Esophagus squamous epithelium (tissue), 5 donors: Measurements from ENCODE around the gene DEPDC7. TPM values are rescaled to one million over a fixed set of nuclear protein-coding genes. Genes with fewer than 3 reads are reported as not detected.

Experiments used
- DNase-seq: peaks from one replicate; lab custom pipeline; 2025; lab: John Stamatoyannopoulos, UW
- H3K27ac ChIP-seq, 4 donors: fragments of 200-600 bp; sonication (generic); one replicate each; pipeline ENCODE4 v1.5.1; 2016 to 2019; ENCODE audit warnings: mild to moderate bottlenecking in 1 of 4
- H3K27me3 ChIP-seq, 4 donors: fragments of 200-600 bp; sonication (generic); 1 replicate in 3 of 4; 2 replicates in 1 of 4; pipeline versions ENCODE4 v1.5.1 to v1.6.0; 2017 to 2021; ENCODE audit warnings: antibody characterized with exemption in 1 of 4
- H3K36me3 ChIP-seq, 3 donors: fragments of 200-600 bp; sonication (generic); one replicate each; pipeline ENCODE4 v1.5.1; 2016 to 2019
- H3K4me1 ChIP-seq, 3 donors: fragments of 200-600 bp; sonication (generic); one replicate each; pipeline ENCODE4 v1.5.1; 2017 to 2019
- H3K4me3 ChIP-seq, 4 donors: fragments of 200-600 bp; sonication (generic); 1 replicate in 3 of 4; 2 replicates in 1 of 4; pipeline ENCODE4 v1.5.1; 2016 to 2019; ENCODE audit warnings: mild to moderate bottlenecking in 2 of 4, moderate library complexity in 1 of 4
- H3K9me3 ChIP-seq, 3 donors: fragments of 200-600 bp; sonication (generic); one replicate each; pipeline ENCODE4 v1.5.1; 2016 to 2019
- POLR2A ChIP-seq, 4 donors: fragments of 450-650 bp; IDR thresholded peaks; one replicate each; pipeline ENCODE4 v1.6.1; 2017; ENCODE audit warnings: antibody characterized with exemption in 4 of 4, mild to moderate bottlenecking in 4 of 4, moderate library complexity in 3 of 4
- WGBS, 2 donors: methylation state at CpG; one replicate each; pipeline ENCODE4 v1.1.5; 2018; 5-methylcytosine and 5-hydroxymethylcytosine counted together
- intact Hi-C: fragments of 100-400 bp; cut with DNase I; formaldehyde crosslinking; loops from one replicate; pipeline ENCODE4 v1.15.0; 2022
- total RNA-seq, 4 donors: library from RNA; depleted of rRNA; stranded (reverse); fragments of >200 nt; gene quantifications; one replicate each; pipeline ENCODE4 v1.1.0, GENCODE V29; 2016
- TF ChIP-seq, protein P1 (sequence below), 6 experiments: fragments of 450-650 bp in 4 of 6; fragments of 200-600 bp in 2 of 6; sonication (generic) in 2 of 6; IDR thresholded peaks; one replicate each; pipeline ENCODE4 v1.5.1; 2016 to 2019; ENCODE audit warnings: antibody characterized with exemption in 6 of 6, mild to moderate bottlenecking in 4 of 6, moderate library complexity in 4 of 6
- donor health status: DM: yes; HTN: yes; CAD: no.

Gene DEPDC7
- total RNA-seq, 4 donors from 2014 or later, result 2.3 to 9.7 (median 6.8) TPM

DNA sequence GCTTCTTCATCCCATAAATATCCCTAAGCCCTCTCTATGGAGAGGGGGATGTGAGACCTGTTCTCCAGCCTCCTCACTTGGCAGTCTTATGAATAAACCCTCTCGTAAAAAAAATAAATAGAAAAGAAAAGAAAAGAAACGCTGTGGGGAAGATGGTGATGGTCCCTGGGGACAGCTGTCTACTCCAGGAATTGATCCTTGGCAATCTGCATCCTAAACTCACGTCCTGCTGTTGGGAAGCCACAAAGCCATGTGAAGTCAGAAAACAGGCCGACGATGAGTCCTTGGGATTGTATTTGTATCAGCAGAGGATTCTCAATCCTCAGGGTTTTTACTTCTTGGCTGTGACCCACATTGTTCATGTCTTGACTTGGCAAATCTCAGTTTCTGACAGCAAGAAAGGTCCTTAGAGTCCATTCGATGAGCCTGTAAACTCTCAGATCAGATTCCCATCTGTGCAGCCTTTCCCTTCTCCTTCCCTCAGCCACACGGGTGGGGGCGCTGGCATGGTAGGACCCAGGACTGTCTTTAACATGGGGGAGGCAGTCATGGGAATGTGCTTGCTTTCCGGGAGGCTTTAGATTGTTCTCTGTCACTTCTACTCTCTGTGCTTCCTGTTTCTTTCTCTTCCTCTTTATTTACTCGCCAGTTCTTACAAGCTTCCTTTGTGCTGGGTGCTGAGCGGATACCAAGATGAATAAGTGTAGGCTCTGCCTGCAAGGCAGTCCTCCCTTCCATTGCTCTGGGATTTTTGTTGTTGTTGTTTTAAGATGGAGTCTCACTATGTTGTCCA lies 48.6 kb downstream of the DEPDC7 start:
- 20 to 37% methylated on average over 9 to 11 of the region's 11 CpGs for WGBS, 2 donors
- TF ChIP-seq, protein P1, sequence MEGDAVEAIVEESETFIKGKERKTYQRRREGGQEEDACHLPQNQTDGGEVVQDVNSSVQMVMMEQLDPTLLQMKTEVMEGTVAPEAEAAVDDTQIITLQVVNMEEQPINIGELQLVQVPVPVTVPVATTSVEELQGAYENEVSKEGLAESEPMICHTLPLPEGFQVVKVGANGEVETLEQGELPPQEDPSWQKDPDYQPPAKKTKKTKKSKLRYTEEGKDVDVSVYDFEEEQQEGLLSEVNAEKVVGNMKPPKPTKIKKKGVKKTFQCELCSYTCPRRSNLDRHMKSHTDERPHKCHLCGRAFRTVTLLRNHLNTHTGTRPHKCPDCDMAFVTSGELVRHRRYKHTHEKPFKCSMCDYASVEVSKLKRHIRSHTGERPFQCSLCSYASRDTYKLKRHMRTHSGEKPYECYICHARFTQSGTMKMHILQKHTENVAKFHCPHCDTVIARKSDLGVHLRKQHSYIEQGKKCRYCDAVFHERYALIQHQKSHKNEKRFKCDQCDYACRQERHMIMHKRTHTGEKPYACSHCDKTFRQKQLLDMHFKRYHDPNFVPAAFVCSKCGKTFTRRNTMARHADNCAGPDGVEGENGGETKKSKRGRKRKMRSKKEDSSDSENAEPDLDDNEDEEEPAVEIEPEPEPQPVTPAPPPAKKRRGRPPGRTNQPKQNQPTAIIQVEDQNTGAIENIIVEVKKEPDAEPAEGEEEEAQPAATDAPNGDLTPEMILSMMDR (IDR thresholded peaks at IDR 0.05), result no peak
- TF ChIP-seq POLR2A (IDR thresholded peaks at IDR 0.05), result no peak

DNA sequence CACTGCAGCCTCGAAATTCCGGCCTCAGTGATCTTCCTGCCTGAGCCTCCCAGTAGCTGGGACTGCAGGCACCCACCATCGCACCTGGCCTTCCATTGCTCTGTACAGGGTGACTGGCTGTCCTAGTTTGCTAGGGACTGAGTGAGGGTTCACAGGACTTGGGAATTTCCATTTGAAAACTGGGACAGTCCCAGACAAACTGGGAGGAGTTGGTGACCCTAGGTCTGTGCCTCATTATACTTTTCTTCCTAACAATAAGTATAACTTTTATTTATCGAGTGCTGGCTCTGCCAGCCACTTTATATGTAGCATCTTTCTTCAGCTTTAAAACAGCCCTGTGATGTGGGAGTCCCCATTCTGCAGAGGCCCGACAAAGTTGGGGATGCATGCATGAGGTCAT lies 49.2 kb downstream of the DEPDC7 start:
- WGBS, 2 donors, result 66 to 69% methylated on average over 2 to 3 of the region's 5 CpGs
- intact Hi-C loops, result loop anchor here (5.0 kb wide), 1 partner anchor 103 kb away; no protein-coding TSS in a partner anchor
- Histone ChIP-seq H3K27me3 (no peaks in the 10 kb centered on the region), H3K4me3 (no peak overlapping the region), H3K4me1 (peaks cover 14 to 70% (median 44%) of the 10 kb centered on the region in 3 donors), H3K9me3 (no peaks in the 10 kb centered on the region), H3K27ac (peak overlapping the region; percentile 71 to 85 (median 77)), H3K36me3 (peaks cover 8 to 74% (median 27%) of the 10 kb centered on the region in 3 donors)
- no peak for DNase-seq
- no peak for TF ChIP-seq POLR2A (IDR thresholded peaks at IDR 0.05)
- TF ChIP-seq, protein P1 (IDR thresholded peaks at IDR 0.05), result no peak

More for the DNA sequence above, 48.6 kb downstream of the DEPDC7 start:
- H3K4me3 ChIP-seq, result peak overlapping the region in 2 of 4 donors; percentile 9 to 17
- DNase-seq, result no peak
- H3K4me1 ChIP-seq, result peaks cover 14 to 76% (median 47%) of the 10 kb centered on the region in 3 donors
- peak overlapping the region; percentile 71 to 85 (median 77) for H3K27ac ChIP-seq
- peaks cover 8 to 74% (median 23%) of the 10 kb centered on the region in 3 donors for H3K36me3 ChIP-seq
- H3K27me3 ChIP-seq, result no peaks in the 10 kb centered on the region
- intact Hi-C loops, result no loop called here
- no peaks in the 10 kb centered on the region for H3K9me3 ChIP-seq

DNA sequence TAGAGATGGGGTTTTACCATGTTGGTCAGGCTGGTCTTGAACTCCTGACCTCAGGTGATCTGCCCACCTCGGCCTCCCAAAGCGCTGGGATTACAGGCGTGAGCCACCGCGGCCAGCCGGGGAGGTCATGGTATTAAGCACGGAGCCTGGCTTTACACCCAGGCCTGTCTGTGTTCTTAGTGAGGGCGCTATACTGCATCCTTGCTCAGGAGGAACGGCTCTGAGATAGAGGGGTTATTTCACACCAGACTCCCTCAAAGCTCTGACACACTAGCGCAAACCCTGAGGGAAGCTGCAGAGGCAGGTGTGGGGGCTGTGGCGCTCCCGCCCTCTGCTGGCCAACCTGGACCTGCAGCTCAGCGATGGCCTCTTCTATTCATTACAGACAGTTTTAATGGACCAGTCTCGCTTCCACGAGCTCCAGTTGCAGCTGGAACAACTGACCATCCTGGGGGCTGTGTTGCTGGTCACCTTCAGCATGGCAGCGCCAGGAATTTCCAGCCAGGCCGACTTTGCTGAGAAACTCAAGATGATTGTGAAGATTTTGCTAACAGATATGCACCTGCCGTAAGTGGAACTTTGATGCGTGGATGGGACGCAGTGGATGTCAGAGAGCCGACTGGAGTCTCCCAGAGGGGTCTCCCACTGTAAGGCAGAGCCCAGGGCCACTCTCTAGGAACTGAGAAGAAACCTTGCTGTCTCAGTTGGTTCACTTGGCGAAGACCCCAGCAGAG lies 49.9 kb downstream of the DEPDC7 start:
- Histone ChIP-seq H3K27ac (no peak overlapping the region), H3K4me1 (peaks cover 9 to 62% (median 37%) of the 10 kb centered on the region in 3 donors), H3K36me3 (peaks cover 8 to 74% (median 35%) of the 10 kb centered on the region in 3 donors), H3K27me3 (no peaks in the 10 kb centered on the region), H3K9me3 (no peaks in the 10 kb centered on the region), H3K4me3 (no peak overlapping the region)
- WGBS, 2 donors, result 76 to 91% methylated on average over 5 to 8 of the region's 22 CpGs
- intact Hi-C loops, result loop anchor here (5.0 kb wide), 1 partner anchor 103 kb away; no protein-coding TSS in a partner anchor
- no peak for DNase-seq
- TF ChIP-seq, protein P1 (IDR thresholded peaks at IDR 0.05), result peak; percentile 62 to 94 (median 87)
- no peak for TF ChIP-seq POLR2A (IDR thresholded peaks at IDR 0.05)

DNA sequence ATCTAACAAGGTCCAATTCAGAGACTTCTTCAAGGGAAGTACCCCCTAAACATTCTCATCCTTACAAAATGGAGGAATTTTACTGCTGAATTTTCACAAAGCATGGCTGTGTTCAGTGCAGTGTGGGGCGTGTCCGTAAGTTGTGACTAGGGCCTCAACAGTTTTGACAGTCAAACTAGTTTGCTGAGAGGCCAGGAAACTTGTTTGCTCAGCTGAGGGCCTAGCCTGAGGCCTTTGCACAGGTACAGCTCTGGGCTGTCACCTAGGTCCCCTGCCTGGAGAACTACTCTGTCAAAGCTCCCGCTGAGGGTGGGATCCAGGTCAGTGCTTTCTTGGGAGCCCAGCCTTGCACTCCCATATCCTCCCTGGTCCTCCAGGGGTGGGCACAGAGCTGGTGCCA lies 51.6 kb downstream of the DEPDC7 start:
- intact Hi-C loops, result loop anchor here (5.0 kb wide), 1 partner anchor 105 kb away; no protein-coding TSS in a partner anchor
- no peak overlapping the region for H3K4me3 ChIP-seq
- no peak overlapping the region for H3K27ac ChIP-seq
- 96% methylated on average over 3 of the region's 3 CpGs; no CpG with 5 or more reads in 1 of the 2 donors for WGBS, 2 donors
- H3K4me1 ChIP-seq, result peaks cover 9 to 46% (median 30%) of the 10 kb centered on the region in 3 donors
- no peak for DNase-seq
- H3K36me3 ChIP-seq, result peaks cover 8 to 75% (median 46%) of the 10 kb centered on the region in 3 donors
- TF ChIP-seq, protein P1 (IDR thresholded peaks at IDR 0.05), result no peak
- no peak for TF ChIP-seq POLR2A (IDR thresholded peaks at IDR 0.05)
- H3K27me3 ChIP-seq, result no peaks in the 10 kb centered on the region
- H3K9me3 ChIP-seq, result no peaks in the 10 kb centered on the region
